Stimulated activated CD8-positive, alpha-beta memory T cell treated with anti-CD3 and anti-CD28 coated beads, Interleukin-15, amount 100 ng/mL, for 4 hours (primary cell): ENCODE measurements around the gene ATP13A2.

ENCODE experiments used
- DNase-seq, 2 donors: peaks; one replicate each; pipeline ENCODE4 v3.0.0-alpha.2; 2020; ENCODE audit warnings: low read depth in 2 of 2

Gene ATP13A2

DNA sequence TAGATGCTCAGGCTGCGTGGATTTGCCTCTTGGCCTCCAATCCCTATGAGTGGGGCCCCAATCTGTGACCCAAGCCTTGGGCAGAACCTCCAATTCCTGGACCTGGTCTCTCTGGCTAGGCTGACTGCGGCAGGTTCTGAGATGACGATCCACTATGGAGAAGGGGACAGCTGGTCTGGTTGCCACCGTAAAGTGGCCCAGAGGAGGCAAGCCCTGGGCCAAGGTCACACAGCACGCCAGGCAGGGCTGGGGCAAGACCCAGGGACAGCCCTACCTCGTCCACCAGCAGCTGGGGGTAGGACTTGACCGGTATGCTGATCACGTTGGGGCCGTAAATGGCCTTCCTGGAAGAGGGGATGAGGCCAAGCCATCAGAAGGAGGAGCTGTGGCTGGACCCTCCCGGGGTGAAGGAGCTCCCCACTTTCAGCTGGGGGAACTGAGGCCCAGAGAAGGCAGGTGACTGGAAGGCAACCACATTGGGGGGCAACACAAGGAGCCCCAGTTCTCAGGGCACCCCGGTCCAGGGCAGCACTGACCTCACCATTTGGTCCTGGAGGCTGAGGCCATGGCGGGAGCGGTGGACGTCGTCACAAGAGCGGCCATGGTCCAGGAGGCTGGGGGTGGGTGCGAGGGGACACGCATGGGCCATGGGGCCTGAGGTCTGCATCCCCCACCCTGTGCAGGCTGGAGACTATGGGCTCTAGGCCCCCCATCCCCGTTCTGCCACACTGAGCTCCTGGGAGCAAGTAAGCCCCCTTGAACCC lies 9.8 kb downstream of the ATP13A2 start:
- DNase-seq, result no peak

DNA sequence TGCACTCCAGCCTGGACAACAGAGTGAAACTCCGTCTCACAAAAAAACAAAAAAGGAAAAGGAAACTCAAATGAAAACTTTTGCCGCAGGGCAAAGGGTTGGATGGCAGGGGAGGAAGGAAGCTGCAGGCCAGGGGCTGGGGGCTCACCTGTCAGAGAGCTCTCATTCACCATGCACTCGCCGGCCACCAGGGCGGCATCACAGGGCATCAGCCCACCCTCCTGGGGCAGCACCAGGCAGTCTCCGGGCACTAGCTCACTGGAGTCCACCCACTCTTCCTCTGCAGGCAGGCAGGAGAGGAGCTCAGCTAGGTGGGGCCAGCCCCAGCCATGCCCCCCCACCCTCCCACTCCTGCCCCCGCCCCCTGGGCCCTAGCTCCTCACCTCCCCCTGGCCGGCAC lies 11.9 kb downstream of the ATP13A2 start:
- DNase-seq, result no peak

DNA sequence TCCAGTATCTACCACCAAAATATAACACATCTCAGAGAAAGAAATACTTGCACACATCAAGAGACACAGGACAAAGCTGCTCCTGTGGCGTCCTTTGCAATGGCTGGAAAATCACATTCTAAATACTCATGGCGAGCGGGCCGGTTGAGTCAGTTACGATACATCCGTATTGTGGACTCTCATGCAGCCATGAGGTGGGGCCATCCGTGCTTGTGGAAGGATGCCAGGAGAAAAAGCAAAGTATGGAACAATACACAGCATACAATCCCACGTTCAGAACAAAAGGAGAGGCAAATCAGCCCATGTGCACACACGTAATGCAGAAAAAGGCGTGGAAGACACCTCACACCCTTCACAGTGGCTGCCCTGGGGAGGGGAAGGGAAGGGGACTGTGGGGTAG lies 13.1 kb downstream of the ATP13A2 start:
- no peak for DNase-seq

DNA sequence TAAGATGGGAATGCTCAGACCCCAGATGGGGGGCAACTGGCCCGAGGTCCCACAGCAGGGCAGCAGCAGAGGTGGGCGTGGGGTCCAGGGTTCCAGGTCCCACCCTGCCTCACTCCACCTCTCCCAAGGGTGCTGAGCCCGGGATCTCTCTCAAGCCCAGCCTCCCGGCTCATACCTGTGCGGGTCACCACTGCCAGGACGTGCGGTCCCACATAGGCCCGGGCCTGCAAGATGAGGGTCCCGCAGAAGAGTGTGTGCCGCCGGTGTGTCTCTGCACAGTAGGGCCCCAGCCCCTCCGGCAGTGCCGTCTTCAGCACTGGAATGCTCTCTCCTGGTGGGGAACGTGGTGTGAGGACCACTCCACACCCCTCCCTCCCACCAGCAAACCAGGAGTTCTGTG lies 14.9 kb downstream of the ATP13A2 start:
- DNase-seq, result no peak

DNA sequence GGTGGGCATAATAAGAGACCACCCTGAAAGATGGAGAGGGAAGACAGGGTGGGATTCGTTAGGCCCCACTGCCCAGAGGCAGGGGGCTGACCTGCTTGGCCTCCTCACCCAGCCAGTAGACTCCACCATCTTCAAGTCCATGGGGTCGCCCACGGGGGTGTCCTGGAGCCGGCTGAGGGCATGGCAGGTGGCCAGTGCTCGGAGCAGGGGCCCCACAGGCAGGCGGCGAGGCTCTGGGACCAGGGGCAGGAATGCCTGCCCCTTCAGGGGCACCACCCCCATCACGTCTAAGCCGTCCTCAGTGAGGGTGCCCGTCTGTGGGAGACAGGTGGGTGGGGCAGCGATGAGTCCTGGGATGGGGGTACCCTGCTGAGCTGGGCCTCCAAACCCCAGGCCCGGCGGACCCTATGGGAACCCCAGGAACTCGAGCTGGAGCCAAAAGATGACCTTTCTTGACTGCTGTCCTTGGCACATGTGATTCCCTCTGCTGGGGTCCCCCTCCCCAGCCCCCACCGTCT lies 18.1 kb downstream of the ATP13A2 start:
- no peak for DNase-seq

DNA sequence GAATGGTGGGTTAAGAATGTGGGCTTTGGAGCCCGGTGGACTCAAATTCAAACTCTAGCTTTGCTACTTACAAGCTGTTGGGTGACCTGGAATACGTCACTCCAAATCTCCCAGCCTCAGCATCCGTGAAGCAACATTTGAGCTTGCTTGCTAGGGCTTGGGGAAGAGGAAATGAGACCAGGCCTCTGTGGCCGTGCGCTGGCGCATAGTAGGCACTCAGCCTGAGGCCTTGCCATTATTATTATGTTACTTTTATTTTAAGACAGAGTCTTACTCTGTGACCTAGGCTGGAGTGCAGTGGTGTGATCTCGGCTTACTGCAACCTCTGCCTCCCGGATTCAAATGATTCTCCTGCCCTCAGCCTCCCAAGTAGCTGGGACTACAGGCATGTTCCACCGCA lies 19.1 kb downstream of the ATP13A2 start:
- no peak for DNase-seq

DNA sequence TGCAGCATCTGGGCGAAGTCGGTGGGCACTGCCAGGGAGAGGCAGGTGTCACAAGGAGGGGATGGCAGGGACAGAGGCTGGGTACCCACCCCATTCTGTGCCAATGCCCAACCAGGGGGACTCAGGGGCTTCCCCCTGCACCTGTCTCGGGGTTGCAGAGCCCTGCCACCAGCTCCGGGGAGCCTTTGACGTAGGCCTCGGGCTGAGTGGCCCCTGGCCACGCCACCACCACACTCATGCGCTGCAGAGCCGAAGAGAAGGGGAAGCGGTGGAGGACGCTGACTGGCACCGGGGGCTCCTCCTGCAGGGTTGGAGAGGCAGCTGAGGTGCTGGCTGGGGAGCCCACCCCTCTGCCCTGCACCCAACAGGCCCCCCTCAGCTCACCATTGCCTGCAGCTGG lies 19.6 kb downstream of the ATP13A2 start:
- no peak for DNase-seq

DNA sequence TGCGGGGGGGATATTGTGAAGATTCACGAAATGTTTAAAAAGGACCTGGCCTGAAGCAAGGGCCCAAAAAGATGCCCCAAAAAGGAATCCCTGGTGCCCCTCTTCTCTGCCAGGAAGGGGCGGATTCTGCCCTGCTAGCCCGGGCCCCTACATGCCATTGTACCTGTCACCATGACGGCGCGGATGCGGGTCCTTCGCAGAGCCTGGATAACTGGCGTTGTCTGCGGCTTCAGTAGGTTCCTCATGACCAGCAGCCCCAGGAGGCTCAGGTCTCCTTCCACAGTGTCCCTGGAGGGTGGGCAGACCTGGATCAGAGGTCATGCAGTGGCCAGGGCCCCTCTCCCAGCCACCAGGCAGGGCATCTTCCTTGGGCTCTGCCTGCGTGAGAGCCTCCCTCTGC lies 20.2 kb downstream of the ATP13A2 start:
- no peak for DNase-seq

DNA sequence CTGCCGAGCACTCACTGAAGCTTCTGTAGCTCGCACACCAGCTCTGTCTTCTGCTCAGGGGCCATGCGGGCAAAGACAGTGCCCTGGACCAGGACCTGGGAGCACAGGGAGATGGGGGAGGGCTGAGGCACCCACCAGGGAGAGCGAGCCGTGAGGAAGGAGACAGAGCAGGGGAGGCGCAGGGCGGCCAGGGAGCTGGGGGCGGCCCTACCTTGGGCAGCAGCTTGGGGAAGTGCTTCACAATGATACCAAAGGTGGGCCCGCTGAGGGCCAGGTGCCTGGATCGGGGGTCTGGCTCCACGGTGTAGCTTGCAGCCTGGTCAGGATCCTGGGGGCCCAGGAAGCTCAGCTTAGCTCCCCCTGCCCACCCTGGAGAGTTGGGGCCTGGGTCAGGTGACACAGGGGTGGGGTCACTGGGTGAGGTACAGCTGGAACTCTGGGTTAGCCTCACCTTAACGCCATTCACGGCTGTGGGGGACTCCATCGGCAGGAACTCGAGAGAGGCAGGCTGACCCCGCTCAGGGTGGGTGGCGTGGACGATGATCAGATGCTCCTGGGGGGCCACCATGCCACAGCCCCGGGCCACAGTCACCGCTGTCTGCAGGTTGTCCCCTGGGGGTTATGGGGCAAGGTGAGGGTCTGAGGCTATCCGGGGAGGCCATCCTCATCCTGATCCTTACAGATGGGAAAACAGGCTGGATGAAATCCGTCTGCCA lies 21.9 kb downstream of the ATP13A2 start:
- DNase-seq, result no peak

DNA sequence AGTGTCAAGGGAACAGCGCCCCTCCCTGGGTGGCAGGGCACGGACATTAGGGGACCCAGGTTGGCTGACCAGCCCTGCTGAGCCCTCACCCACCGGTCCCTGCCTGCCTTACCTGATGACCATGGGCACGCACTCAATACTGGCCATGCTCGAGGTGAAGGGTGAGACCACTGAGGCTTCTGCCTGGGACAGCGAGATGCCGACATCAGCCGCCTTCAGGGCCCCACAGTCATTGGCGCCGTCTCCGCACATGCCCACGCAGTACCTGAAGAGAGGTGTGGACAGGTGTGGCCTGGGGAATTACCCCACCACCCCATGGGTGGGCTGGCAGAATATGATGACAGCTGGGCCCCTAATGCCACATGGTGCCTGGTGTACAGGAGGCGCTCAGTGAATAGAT lies 23.5 kb downstream of the ATP13A2 start:
- DNase-seq, result no peak

DNA sequence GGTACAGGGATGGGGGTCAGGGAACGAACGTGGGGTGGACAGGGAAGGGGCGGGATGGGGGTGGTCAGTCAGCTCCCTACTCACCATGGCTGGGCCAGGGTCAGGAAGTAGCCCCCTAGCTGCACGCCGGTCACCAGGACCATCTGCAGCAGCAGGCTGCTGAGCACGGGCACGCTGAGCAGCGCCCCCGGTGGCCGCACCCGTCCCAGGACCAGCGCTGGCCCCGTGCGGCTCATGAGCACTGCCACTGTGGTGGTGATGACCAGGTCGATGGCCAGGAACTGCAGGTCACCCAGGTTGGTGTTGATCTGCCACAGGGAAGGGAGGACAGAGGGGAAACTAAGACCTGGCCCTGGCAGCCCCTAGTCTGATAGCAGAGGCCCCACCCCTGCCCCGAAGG lies 24.8 kb downstream of the ATP13A2 start:
- DNase-seq, result no peak

DNA sequence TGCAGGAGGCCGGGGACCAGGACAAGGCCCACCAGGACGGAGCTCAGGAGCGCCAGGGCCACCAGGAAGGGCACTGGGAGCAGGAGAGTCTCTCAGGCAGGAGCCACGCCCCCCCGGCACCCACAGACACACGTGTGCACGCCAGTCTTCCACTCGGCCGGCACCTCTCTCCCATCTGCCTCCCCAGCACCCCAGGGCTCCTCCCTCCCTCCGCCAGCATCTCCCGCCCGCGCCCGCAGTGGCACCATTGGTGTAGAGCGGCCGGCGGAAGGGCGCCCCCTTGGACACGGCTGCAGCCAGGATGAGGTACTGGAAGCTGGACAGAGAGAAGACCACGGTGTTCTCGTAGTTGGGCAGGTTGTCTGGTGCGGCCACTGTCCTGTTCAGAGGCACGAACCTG lies 25.2 kb downstream of the ATP13A2 start:
- no peak for DNase-seq

DNA sequence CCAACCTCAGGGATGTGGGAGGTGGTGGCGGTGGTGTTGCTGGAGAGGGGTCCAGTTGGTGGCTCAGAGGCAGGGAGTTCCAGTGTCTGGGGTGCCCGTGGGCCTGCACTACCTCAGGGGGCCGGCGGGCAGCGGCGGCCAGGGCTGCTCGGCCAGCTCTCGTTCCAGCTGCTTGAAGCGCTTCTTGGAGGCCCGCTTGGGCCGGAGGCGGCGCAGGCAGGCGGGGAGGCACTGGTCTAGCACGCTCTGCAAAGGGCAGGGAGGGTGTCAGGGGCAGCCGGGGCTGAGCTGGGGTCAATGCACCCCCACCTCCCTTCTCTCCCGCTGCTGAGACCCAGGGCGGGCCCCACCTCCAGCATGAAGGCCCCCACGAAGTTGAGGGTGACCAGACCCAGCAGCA lies 25.6 kb downstream of the ATP13A2 start:
- DNase-seq, result no peak

DNA sequence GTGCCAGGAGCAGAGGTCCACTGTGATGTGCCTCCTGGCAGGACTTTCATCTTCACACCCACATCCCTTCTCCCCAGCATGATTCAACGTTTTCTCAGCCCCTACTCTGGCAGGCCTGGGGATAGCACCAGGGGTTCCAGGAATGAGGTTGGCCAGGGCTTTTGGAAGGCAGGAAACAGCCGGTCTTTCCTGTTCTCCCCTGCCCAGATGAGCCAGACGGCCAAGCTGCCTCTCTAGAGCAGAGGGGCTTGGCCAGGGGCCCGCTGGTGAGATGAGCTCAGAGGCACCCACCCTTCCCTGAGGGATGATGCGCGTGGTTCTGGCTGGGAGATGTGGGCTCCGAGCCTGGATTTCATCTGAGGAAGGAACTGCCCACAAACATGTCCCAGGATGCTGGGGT lies 27.0 kb downstream of the ATP13A2 start:
- no peak for DNase-seq

DNA sequence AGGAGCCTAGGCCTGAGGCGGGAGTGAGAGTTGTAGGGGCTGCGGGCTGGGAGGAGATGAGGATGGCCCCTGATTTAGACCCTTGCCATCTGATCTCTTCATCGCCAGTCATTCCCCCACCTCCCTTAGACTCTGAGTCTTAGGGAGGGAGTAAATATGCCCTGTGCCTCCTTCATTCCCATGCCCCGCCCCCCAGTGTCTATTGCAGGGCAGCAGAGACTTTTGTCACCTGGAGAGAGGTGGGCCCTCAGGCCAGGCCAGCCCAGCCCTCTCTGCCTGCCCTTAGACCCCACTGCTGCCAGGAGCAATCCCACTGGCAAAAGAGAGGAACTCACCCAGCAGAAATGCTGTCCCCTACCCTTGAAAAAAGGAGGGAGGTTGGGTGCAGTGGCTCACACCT lies 28.1 kb downstream of the ATP13A2 start:
- no peak for DNase-seq

DNA sequence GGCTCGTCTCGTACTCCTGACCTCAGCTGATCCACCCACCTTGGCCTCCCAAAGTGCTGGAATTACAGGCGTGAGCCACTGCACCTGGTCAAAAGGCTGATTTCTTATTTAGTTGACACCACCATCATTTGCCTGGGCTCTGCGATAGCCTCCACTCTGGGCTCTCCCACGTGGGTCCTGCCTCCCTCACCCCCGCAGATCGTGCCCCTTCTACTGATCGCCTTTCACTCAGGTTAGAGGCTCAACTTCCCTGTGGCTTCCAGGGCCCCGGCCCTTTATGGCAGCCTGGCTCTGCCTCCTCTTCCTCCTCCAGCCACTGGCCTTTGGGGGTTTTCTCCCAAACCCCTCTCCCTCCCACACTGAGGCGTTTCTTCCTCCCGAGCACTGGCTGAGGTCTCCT lies 28.8 kb downstream of the ATP13A2 start:
- DNase-seq, result no peak

DNA sequence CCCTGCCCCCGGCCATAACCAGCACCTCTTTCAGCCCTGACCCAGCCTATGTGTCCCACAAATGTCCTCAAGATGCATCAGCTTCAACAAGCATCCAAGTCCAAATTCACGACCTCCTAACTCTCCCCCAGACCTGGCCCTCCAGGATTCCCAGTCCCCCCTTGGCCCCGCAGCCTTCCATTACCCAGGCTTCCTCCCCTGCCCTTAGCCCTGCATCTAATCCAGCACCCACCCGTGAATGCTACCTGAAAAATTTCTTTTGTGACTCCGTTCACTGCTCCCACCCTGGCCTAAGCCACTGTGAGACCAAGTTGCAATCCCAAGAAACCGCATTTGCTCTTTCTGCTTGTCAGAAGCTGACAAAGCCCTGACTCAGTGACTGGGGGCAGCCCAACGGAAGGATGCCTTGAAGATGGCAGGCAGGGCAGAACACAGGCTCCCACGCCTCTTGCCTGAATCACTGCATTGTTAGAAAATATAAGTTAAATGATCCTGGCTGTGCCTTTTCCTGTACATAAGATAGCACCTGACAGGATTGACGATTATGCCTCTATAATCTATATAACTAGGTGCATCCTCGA lies 30.4 kb downstream of the ATP13A2 start:
- no peak for DNase-seq

DNA sequence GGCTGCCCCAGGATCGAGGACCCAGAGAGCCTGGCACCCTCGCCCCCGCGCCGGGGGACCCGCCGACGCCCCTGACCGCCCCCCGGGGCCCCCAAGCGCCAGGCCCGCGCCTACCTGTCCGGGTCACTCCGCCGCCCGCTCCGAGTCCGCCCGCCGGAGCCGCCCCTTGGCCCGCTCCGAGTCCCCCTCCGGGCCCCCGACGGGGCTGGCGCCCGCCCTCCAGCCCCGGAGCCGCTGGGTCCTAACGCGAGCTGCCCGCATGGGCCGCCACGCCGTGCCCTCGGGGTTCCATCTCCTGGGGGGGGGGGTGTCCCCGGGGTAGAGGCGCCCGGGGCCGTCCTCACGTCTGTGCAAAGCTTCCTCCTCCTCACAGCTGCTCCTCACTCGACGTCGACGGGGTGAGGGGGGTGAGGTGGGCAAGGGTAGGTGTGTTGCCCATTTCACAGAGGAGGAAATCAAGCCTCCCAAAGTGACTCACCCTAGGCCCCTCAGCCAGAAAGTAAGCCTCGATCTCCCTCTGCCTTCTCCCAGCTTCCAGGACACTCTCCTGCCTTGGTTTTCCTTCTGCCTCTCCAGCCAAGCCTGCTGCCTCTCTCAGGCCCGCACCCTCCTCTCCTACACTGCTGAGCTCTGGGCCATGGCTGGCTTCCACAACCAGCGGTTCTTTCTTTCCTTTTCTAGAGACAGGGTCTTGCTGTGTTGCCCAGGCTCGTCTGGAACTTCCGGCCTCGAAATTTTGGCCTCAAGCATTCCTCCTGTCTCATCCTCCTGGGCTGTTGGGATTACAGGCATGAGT lies 31.1 kb downstream of the ATP13A2 start, which contains the start of gene MFAP2:
Gene MFAP2, minus strand, starts transcription at position 148 of the 796 bp plus-strand sequence. CDS start 2,347 bp downstream, outside the sequence.
- DNase-seq, result no peak

DNA sequence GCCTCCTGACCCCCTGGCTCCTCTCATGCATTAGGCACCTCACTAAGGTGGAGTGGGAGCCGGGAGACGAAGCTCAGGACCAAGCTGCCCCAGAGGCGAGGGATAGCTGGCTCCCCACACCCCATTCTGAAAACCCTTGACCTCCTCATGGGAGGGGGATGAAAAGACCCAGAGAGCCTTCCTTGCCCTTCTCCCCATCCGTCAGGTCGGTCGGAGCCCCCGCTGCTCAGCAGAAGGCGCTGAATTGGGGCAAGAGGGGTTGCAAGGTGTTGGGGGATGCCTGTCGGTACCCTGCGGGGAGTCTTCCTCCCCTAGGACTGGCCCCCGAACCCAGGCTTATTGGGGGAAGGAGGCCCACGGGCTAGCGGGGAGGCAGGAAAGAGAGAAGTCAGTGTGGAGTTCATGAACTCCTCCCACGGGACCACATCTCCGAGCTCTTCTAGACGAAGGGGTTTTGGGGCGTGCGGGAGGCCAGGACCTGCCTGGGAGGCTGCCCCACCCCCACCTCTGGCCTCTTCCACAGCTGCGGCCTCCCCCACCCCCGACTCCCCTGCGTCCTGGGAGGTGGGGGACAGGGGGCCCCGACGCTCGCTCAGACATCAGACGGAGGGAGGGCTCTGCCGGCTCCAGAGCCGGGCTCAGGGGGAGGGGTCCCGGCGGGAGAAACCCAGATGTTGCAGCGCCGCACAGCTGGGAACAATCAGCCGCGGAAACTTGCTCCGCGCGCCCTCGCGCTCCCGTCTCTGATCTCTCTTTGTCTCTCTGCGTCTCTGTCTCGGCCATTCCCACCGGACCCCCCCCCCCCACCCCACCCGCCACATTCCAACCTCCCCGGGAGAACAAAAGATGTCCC lies 32.0 kb downstream of the ATP13A2 start:
- DNase-seq, result no peak

DNA sequence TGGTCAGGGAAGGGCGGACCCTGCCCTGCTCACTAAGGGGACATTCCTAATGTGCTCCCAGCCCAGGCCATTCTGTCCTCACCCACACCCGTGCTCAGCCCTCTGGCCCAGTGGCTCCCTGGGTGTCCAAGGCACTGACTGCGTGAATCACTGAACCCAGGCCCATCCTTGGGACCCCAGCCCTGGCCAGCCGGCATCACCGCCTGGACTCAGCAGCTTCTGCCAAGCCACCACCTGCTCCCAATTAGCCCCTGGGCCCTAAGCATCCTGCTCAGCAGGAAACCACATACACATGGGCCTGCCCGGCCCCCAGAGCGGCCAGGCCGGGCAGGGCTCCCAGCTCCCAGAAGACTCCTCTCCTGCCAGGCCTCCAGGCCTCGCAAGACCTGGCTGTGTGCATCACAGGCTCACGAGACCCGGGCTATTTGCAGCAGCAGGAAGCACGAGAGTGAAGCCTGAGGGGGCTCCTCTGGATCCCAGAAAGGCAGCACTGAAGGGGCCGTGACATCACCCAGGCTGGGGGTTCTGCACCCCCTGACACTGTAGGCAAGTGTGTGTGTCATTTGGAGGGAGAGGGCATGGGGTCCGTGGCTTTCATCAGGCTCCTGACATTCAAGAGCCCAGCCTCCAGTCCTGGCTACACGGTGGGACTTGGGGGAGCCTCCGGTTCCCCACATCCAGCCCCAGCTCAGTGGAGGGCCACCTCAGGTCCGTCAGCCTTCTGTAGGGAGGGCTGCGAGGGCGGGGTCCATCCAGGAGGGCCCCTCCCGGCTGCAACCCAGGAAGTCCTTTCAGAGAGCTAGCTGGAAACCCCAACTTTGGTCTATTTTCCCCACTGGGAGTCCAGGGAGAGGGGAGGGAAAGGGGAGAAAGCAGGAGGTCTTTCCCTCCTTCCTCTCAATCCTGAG lies 32.9 kb downstream of the ATP13A2 start:
- DNase-seq, result no peak
